GM12872 (cell line): ENCODE results near the gene MTERF4.

Experiments used
- TF ChIP-seq, protein P1 (sequence below): IDR thresholded peaks from 3 replicates; pipeline ENCODE4 v1.5.1; 2011; ENCODE audit warnings: low read depth, mild to moderate bottlenecking, low read length, moderate library complexity; ENCODE audit not compliant: insufficient read depth

MTERF4 gene

GRCh38 chr2:241116606-241117560, 14.8 kb upstream of the MTERF4 start:
- TF ChIP-seq, protein P1, sequence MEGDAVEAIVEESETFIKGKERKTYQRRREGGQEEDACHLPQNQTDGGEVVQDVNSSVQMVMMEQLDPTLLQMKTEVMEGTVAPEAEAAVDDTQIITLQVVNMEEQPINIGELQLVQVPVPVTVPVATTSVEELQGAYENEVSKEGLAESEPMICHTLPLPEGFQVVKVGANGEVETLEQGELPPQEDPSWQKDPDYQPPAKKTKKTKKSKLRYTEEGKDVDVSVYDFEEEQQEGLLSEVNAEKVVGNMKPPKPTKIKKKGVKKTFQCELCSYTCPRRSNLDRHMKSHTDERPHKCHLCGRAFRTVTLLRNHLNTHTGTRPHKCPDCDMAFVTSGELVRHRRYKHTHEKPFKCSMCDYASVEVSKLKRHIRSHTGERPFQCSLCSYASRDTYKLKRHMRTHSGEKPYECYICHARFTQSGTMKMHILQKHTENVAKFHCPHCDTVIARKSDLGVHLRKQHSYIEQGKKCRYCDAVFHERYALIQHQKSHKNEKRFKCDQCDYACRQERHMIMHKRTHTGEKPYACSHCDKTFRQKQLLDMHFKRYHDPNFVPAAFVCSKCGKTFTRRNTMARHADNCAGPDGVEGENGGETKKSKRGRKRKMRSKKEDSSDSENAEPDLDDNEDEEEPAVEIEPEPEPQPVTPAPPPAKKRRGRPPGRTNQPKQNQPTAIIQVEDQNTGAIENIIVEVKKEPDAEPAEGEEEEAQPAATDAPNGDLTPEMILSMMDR = no peak

- TF ChIP-seq, protein P1 = no peak
Observed at GRCh38 chr2:241115361-241115760, 13.3 kb upstream of the MTERF4 start.

- TF ChIP-seq, protein P1 = no peak
Observed at GRCh38 chr2:241114836-241115235, 12.7 kb upstream of the MTERF4 start.

DNA sequence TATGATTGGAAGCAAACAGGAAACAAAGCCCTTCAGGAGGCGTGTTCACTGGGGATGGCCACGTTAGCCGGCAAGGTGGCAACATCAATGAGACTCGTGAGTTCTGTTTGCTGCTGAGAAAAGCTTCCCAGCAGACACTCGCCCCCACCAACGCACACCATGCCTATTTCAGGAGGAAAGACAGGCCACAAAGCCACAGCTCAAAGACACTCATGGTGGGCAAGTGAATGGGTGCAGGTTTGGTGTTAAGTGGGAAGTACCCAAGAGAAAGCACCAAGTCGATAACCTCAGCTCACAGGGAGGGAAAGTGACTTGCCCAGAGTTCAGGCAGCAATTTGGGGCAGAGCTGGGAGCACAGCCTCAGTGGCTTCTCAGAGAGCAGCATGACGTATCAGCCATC, 10.5 kb upstream of the MTERF4 start:
- TF ChIP-seq, protein P1 = no peak

DNA sequence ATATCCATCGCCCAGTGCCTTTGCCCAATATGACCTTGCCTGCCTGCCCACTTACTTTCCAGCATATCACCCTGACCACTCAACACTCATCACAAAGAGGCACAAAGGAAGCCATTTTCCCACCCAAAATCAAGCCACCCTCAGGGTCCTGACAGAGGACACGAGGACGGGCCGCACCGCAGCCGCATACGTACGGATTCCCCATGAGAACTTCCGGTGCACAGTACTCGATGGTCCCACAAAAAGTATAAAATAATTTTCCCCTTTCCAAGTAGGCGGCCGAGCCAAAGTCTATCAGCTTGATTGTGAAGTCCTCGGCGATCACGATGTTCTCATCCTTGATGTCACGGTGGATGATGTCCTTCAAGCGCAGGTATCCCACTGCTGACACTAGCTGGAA, 10.0 kb upstream of the MTERF4 start:
- TF ChIP-seq, protein P1 = no peak

- TF ChIP-seq, protein P1 = no peak
Observed at GRCh38 chr2:241111440-241111805, 9.3 kb upstream of the MTERF4 start.

DNA sequence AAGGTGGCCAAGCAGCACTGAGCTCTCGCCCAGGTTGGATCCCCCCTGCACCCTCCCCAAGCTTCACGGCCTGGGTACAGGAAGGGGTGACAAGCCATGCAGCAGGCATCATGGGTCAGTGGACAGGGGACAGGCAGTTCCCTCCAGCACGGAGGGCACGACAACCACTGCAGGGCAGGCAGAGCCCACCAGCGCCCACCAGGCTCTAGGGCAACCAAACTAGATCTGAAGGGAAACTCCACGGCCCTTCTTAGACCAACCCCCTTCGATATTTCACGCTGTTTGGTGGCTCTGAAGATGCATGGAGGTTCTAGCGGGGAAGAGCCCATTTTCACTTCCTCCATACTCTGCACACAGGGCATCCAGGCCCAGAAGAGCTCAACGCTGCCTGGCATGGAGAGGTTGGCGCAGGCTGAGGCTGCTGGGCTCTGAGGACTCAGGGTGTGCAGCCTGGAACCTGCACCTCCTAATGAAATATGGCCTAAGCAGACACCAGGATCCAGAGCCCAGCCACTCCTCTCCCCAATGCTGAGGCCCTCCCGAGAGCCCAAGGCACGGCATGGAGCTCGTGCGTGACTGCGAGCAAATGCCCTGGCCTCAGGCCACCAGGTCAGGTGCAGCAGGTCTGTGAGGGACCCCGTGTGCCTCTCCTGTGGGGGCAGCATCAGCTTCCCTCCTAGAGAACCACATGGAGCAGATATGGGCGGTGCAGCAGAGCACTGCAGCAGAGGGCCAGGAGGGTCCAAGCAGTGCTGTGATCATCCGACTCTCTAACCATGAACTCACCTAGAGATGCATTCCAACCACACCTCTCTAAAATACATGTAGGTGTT, 8.7 kb upstream of the MTERF4 start:
- TF ChIP-seq, protein P1 = no peak
